GM18526 (cell line): ENCODE measurements around the gene ARID3B.

Experiments
- POLR2A ChIP-seq: IDR thresholded peaks from 3 replicates; pipeline ENCODE4 v1.6.1; 2011; ENCODE audit not compliant: insufficient read length; ENCODE audit errors: extremely low read depth

Gene ARID3B

GRCh38 chr15:74609938-74610301, 68.9 kb downstream of the ARID3B start:
- TF ChIP-seq POLR2A, result no peak

DNA sequence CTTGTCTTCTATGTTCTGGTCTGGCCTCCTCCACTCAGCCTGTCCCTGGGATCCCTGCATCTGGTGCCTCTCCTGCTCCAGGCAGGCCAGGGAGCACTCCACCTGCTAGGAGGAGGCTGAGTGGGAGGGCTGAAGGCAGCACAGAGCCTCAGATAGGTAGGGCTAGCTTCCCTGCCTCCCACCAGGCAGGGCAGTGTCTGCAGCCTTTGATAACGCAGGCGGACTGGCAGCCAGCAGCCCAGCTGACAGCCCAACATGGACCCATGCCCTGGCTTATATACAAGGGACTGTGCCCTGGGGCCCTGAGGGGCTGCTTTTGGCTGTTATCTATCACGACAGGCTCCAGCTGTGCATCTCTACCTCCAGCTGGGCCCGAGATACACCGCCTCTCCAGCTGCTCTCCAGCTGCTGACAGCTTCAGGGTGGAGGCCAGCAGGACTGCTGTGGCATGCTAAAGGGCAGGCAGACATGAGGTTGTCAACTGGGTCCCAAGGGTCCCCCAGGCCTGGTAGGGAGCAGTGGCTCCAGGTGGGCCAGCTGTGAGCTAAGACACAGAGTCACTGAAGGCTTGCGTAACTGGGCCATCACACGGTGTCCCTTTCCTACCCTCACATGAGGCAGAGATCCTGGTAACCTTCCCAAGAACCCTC, 69.4 kb downstream of the ARID3B start:
- TF ChIP-seq POLR2A, result no peak

GRCh38 chr15:74611341-74611740, 70.3 kb downstream of the ARID3B start:
- TF ChIP-seq POLR2A, result no peak

DNA sequence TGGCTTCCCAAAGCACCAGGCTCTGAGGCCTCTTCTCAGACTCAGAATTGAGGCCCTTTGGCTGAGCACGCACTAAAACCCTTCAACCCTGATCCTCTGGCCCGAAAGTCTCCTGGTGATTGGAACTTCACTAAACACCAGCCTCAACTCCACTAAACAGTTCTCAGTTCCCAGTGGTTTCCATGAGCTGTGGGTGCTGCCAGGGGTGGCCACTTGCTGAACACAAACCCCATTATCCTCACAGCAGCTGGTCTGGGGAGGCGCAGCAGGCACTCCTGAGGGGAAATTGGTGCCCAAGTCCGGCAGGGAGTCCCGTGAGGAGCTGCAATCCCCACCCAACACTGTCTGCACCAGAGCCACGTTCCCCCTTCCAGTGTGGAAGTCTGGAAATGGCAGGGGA, 70.8 kb downstream of the ARID3B start:
- no peak for TF ChIP-seq POLR2A

DNA sequence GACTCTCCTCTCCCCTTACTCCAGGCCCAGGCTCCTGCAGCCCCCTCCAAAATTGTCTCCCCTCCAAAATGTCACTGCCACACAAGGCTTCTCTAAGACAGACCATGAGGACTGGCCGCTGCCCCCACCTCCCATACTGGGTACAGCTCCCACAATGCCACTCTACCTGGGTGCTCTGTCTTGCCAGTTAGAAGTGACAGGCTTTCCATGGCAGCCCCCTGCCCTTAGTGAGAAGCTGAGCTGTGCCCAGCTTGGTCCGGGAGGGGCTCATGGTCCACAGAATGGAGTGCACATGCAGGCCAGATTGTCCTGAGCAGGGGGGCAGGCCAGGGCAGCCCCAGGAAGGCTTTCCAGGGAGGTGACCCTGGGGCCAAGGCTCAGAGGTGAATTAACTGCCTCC, 71.7 kb downstream of the ARID3B start:
- no peak for TF ChIP-seq POLR2A

- TF ChIP-seq POLR2A, result no peak
Observed at GRCh38 chr15:74613089-74613952, 72.3 kb downstream of the ARID3B start.

DNA sequence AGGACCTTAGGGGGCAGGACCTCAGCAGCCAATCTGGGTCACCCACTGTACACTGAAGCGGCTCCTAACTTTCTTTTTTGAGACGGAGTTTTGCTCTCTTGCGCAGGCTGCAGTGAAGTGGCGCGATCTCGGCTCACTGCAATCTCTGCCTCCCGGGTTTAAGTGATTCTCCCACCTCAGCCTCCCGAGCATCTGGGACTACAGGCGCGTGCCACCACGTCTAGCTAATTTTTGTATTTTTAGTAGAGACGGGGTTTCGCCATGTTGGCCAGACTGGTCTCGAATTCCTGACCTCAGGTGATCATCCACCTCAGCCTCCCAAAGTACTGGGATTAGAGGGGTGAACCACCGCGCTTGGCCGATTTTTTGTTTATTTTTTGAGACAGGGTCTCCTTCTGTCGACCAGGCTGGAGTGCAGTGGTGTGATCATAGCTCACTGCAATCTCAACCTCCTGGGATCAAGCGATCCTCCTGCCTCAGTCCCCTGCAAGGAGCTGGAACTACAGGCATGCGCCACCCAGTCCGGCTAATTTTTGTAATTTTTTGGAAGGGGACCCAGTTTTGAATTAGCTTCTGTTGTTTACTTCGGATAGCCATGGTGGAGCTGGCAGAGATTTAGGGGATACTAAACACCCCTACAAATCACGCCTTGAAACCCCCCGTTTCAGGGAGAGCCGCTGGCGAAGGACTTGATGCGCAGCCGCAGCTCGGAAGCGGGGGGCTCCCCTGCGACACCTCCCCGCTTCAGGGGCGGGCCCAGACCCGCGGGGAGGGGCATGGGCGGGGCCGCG, 73.1 kb downstream of the ARID3B start:
- TF ChIP-seq POLR2A, result no peak

DNA sequence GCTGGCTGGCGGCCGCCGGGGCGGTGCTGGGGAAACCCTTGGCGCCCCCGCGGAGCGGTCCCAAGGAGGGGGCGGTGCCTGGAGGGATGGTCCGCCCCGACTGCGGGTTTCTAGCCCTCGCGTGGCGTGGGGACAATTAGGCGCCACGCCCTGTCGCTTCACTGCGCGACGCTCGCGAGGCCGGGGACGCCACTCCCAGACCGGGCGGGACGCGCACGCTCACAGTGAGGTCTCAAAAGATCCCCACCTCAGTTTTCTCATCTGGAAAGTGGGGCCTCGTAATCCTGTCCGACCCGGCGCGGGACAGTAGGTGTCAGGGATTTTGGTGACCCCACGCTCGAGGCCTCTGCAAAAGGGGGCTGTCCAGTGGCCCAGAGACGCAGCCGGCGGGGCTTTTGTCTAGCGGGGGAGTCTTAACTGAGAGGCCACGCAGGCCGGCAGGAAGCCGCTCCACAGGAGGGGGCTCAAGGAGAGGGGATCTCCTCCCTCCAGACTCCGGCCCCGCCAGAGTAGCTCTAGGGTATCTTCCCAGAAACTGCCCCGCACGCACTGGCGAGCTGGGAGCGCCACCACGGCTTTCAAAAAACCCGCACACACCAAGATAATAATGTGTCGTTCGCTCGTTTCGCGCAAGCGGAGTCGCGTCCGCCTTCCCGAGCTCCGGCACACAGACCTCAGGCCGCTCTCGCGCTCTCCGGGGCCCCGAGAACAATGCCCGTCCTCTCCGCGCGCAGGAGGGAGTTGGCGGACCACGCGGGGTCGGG, 73.9 kb downstream of the ARID3B start:
- TF ChIP-seq POLR2A, result peak; percentile 10

GRCh38 chr15:74615508-74616365, 74.7 kb downstream of the ARID3B start, which contains the start of gene CLK3:
CLK3 (plus strand) TSS chr15:74615836; CDS start chr15:74619197, 3,361 bp downstream.
- TF ChIP-seq POLR2A, result peak; percentile 60

- peak; percentile 37 for TF ChIP-seq POLR2A
Observed at GRCh38 chr15:74616366-74616939, 75.4 kb downstream of the ARID3B start.

- TF ChIP-seq POLR2A, result no peak
Observed at GRCh38 chr15:74616996-74617395, 76.0 kb downstream of the ARID3B start.

DNA sequence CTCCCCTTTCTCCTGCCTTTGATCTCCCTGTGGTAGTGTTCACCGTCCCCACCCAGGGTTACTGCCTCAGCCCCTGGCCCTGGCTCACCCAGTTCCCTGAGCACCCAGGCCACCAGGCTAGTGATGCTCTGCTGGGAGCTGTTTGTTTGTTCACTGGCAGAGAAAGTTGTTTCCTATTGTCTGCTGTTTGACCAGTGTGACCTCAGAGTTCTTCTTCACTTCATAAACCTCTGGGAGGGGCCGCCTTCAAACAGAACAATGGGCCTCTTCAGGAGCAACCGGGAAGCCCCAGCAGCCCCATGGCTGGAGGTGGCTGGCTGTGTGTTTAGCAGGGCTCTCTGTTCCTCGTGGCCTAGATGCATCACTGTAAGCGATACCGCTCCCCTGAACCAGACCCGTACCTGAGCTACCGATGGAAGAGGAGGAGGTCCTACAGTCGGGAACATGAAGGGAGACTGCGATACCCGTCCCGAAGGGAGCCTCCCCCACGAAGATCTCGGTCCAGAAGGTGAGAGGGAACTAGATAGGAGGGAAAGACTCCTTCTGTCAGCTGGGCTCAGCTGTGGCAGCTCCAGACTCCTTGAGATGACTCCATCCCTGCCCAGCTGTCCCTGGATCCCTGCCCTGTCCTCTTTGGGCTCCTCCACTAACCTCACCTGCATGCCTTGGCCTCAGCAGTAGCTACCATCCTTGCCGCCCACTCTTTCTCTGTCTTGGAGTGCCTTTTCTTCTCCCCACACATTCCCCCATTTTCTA, 78.0 kb downstream of the ARID3B start:
- TF ChIP-seq POLR2A, result no peak
